Muscle layer of duodenum (tissue), 2 donors: Measurements from ENCODE around the gene SIX5.

Source experiments
- H3K27ac ChIP-seq: one replicate; pipeline ENCODE4 v1.7.0; 2013; ENCODE audit warnings: mild to moderate bottlenecking, low read length
- H3K27me3 ChIP-seq: one replicate; pipeline ENCODE4 v1.7.0; 2013; ENCODE audit warnings: low read depth, mild to moderate bottlenecking, control low read depth, low read length
- H3K36me3 ChIP-seq, 2 donors: one replicate each; pipeline ENCODE4 v1.7.0; 2013; ENCODE audit warnings: low read length in 2 of 2, control low read depth in 1 of 2, mild to moderate bottlenecking in 1 of 2; ENCODE audit not compliant: insufficient read depth in 2 of 2, control insufficient read depth in 1 of 2
- H3K4me1 ChIP-seq, 2 donors: one replicate each; pipeline ENCODE4 v1.7.0; 2013; ENCODE audit warnings: low read length in 2 of 2, mild to moderate bottlenecking in 2 of 2, control low read depth in 1 of 2, moderate library complexity in 1 of 2; ENCODE audit not compliant: insufficient read depth in 2 of 2, control insufficient read depth in 1 of 2
- H3K4me3 ChIP-seq, 2 donors: one replicate each; pipeline ENCODE4 v1.7.0; 2013; ENCODE audit warnings: low read length in 2 of 2, low read depth in 1 of 2, mild to moderate bottlenecking in 1 of 2
- H3K9me3 ChIP-seq, 2 donors: one replicate each; pipeline ENCODE4 v1.7.0; 2013; ENCODE audit warnings: low read length in 2 of 2, control low read depth in 1 of 2, mild to moderate bottlenecking in 1 of 2; ENCODE audit not compliant: control insufficient read depth in 1 of 2
- donor health status: healthy.

Gene SIX5

GRCh38 chr19:45768984-45769782, at the start of gene SIX5:
Gene SIX5, minus strand, starts transcription at chr19:45769252. Its CDS starts 408 bp downstream, at chr19:45768844.
- peak within 1 kb of the TSS; percentile 92 for H3K27ac ChIP-seq
- peaks cover 11 to 53% of the 10 kb centered on the region in 2 donors for H3K4me1 ChIP-seq
- peak within 1 kb of the TSS; percentile 82 to 93 for H3K4me3 ChIP-seq
- no peaks in the 10 kb centered on the region for H3K9me3 ChIP-seq
- no peaks in the 10 kb centered on the region for H3K27me3 ChIP-seq
- H3K36me3 ChIP-seq: peaks cover 0 to 12% of the 10 kb centered on the region in 2 donors

- H3K27me3 ChIP-seq: no peaks in the 10 kb centered on the region
- H3K27ac ChIP-seq: no peak overlapping the region
- no peaks in the 10 kb centered on the region for H3K9me3 ChIP-seq
- H3K4me1 ChIP-seq: peaks cover 0 to 20% of the 10 kb centered on the region in 2 donors
- peaks cover 8 to 35% of the 10 kb centered on the region in 2 donors for H3K36me3 ChIP-seq
- H3K4me3 ChIP-seq: no peak overlapping the region
Measured at GRCh38 chr19:45817725-45818301, 48.8 kb upstream of the SIX5 start.

- H3K27me3 ChIP-seq: no peaks in the 10 kb centered on the region
- H3K27ac ChIP-seq: no peak overlapping the region
Measured at GRCh38 chr19:45817010-45817724, 48.1 kb upstream of the SIX5 start.

GRCh38 chr19:45816236-45817009, 47.4 kb upstream of the SIX5 start:
- Histone ChIP-seq H3K27me3 (no peaks in the 10 kb centered on the region), H3K9me3 (no peaks in the 10 kb centered on the region), H3K36me3 (peaks cover 7 to 24% of the 10 kb centered on the region in 2 donors), H3K4me3 (no peak overlapping the region), H3K27ac (no peak overlapping the region), H3K4me1 (peaks cover 0 to 20% of the 10 kb centered on the region in 2 donors)

More at GRCh38 chr19:45817010-45817724, 48.1 kb upstream of the SIX5 start:
- Histone ChIP-seq H3K4me3 (no peak overlapping the region), H3K4me1 (peaks cover 0 to 20% of the 10 kb centered on the region in 2 donors), H3K36me3 (peaks cover 7 to 28% of the 10 kb centered on the region in 2 donors), H3K9me3 (no peaks in the 10 kb centered on the region)

- Histone ChIP-seq H3K4me3 (peak overlapping the region in 1 of 2 donors; percentile 51), H3K27me3 (no peaks in the 10 kb centered on the region), H3K36me3 (peaks cover 7 to 16% of the 10 kb centered on the region in 2 donors), H3K27ac (no peak overlapping the region), H3K9me3 (no peaks in the 10 kb centered on the region), H3K4me1 (peaks cover 0 to 20% of the 10 kb centered on the region in 2 donors)
Measured at GRCh38 chr19:45815481-45816216, 46.6 kb upstream of the SIX5 start.

- Histone ChIP-seq H3K9me3 (no peaks in the 10 kb centered on the region), H3K4me1 (peaks cover 0 to 20% of the 10 kb centered on the region in 2 donors), H3K27ac (no peak within 1 kb of the TSS), H3K4me3 (peak within 1 kb of the TSS in 1 of 2 donors; percentile 51), H3K27me3 (no peaks in the 10 kb centered on the region), H3K36me3 (peaks cover under 1 to 10% of the 10 kb centered on the region in 2 donors)
Measured at GRCh38 chr19:45814851-45815480, 45.9 kb upstream of the SIX5 start, which contains the start of gene RSPH6A. Gene RSPH6A, minus strand, starts transcription at chr19:45815308. Its CDS starts 132 bp downstream, at chr19:45815176.

- no peak overlapping the region for H3K27ac ChIP-seq
Measured at GRCh38 chr19:45814166-45814780, 45.2 kb upstream of the SIX5 start.

GRCh38 chr19:45812297-45812696, 43.2 kb upstream of the SIX5 start:
- Histone ChIP-seq H3K4me3 (no peak overlapping the region), H3K27me3 (no peaks in the 10 kb centered on the region), H3K9me3 (no peaks in the 10 kb centered on the region), H3K36me3 (no peaks in the 10 kb centered on the region), H3K4me1 (peaks cover 0 to 23% of the 10 kb centered on the region in 2 donors), H3K27ac (no peak overlapping the region)

More at GRCh38 chr19:45814166-45814780, 45.2 kb upstream of the SIX5 start:
- Histone ChIP-seq H3K4me1 (peaks cover 0 to 23% of the 10 kb centered on the region in 2 donors), H3K4me3 (no peak overlapping the region), H3K9me3 (no peaks in the 10 kb centered on the region), H3K36me3 (peaks cover 0 to 3% of the 10 kb centered on the region in 2 donors), H3K27me3 (no peaks in the 10 kb centered on the region)

GRCh38 chr19:45809643-45810159, 40.6 kb upstream of the SIX5 start:
- H3K9me3 ChIP-seq: no peaks in the 10 kb centered on the region
- no peak overlapping the region for H3K27ac ChIP-seq
- H3K27me3 ChIP-seq: no peaks in the 10 kb centered on the region
- no peak overlapping the region for H3K4me3 ChIP-seq
- peaks cover 0 to 4% of the 10 kb centered on the region in 2 donors for H3K4me1 ChIP-seq
- H3K36me3 ChIP-seq: no peaks in the 10 kb centered on the region
